SK-N-SH treated with all-trans-retinoic acid at 6 μM for 48 hours (cell line): ENCODE measurements around the gene MYH14.

ENCODE experiments used
- CSDC2 ChIP-seq: fragments of 250-450 bp; sonication (Bioruptor Pico); IDR thresholded peaks from 2 replicates; pipeline ENCODE4 v1.5.0; 2020; ENCODE audit warnings: mild to moderate bottlenecking, moderate library complexity
- OSR1 ChIP-seq: fragments of 250-450 bp; sonication (Bioruptor Pico); IDR thresholded peaks from 2 replicates; pipeline ENCODE4 v1.8.0; 2022; ENCODE audit warnings: moderate library complexity, mild to moderate bottlenecking, inconsistent platforms
- PATZ1 ChIP-seq: fragments of 250-450 bp; sonication (Bioruptor Pico); IDR thresholded peaks from 2 replicates; pipeline ENCODE4 v1.8.0; 2020; ENCODE audit warnings: mild to moderate bottlenecking, moderate library complexity, borderline replicate concordance
- SNAI2 ChIP-seq: fragments of 250-450 bp; sonication (Bioruptor Pico); IDR thresholded peaks from 2 replicates; pipeline ENCODE4 v1.5.0; 2020; ENCODE audit warnings: mild to moderate bottlenecking, moderate library complexity
- ZC3H10 ChIP-seq: fragments of 250-450 bp; sonication (Bioruptor Pico); IDR thresholded peaks from 2 replicates; pipeline ENCODE4 v1.5.1; 2021; ENCODE audit warnings: mild to moderate bottlenecking, moderate library complexity

- TF ChIP-seq OSR1 = no peak
- TF ChIP-seq ZC3H10 (CRISPR knock-in tag) = no peak
- TF ChIP-seq SNAI2 (CRISPR knock-in tag) = no peak
- TF ChIP-seq PATZ1 (CRISPR knock-in tag) = no peak
- TF ChIP-seq CSDC2 (CRISPR knock-in tag) = no peak
These were observed 107.5 kb downstream of the MYH14 start for GRCh38 chr19:50310759-50311465.
